HCT116 (cell line): Measurements from ENCODE around the gene BMP7.

Experiments
- CEBPB ChIP-seq: IDR thresholded peaks from 2 replicates; pipeline ENCODE4 v1.6.1; 2012; ENCODE audit warnings: low read depth
- CTCF ChIP-seq, 3 experiments: fragments of 200-600 bp in 1 of 3; sonication (generic) in 1 of 3; IDR thresholded peaks in 2 of 3; conservative IDR thresholded peaks in 1 of 3; 2 replicates each; pipeline ENCODE4 v1.5.1; 2012 to 2017; ENCODE audit warnings: low read depth in 2 of 3, low read length in 2 of 3, antibody characterized with exemption in 1 of 3, borderline replicate concordance in 1 of 3, control low read depth in 1 of 3, mild to moderate bottlenecking in 1 of 3, mixed read lengths in 1 of 3, mixed run types in 1 of 3, moderate library complexity in 1 of 3; ENCODE audit not compliant: insufficient read depth in 1 of 3
- EGR1 ChIP-seq: IDR thresholded peaks from 2 replicates; pipeline ENCODE4 v1.6.1; 2012; ENCODE audit warnings: low read depth
- EZH2 ChIP-seq: fragments of 200-600 bp; sonication (generic); IDR thresholded peaks from 2 replicates; pipeline ENCODE4 v1.6.1; 2017; ENCODE audit warnings: antibody characterized with exemption, mixed run types
- POLR2A ChIP-seq: IDR thresholded peaks from 2 replicates; pipeline ENCODE4 v1.7.0; 2011; ENCODE audit warnings: borderline replicate concordance; ENCODE audit not compliant: insufficient read depth, insufficient read length; ENCODE audit errors: extremely low read depth
- POLR2AphosphoS5 ChIP-seq: IDR thresholded peaks from 2 replicates; pipeline ENCODE4 v1.6.1; 2011; ENCODE audit warnings: mild to moderate bottlenecking, low read depth, low read length, moderate library complexity
- RAD21 ChIP-seq: IDR thresholded peaks from 2 replicates; pipeline ENCODE4 v1.6.1; 2012; ENCODE audit warnings: low read depth, mild to moderate bottlenecking
- TCF7L2 ChIP-seq: IDR thresholded peaks from 2 replicates; pipeline ENCODE4 v1.7.0; 2011; ENCODE audit warnings: borderline replicate concordance, inconsistent platforms; ENCODE audit not compliant: insufficient read depth, insufficient read length; ENCODE audit errors: extremely low read depth
- ZFX ChIP-seq: fragments of 450-650 bp; IDR thresholded peaks from 2 replicates; pipeline ENCODE4 v1.6.1; 2017

- TF ChIP-seq CTCF (IDR thresholded peaks at IDR 0.05 in 2 of 3, conservative IDR thresholded peaks at IDR 0.05 in 1 of 3; ENCODE audit: borderline replicate concordance in 1 of 3, insufficient read depth in 1 of 3, low read depth in 2 of 3, low read length in 2 of 3) (no peak), CEBPB (no peak), ZFX (no peak), EZH2 (no peak), POLR2AphosphoS5 (no peak), RAD21 (no peak), POLR2A (no peak), EGR1 (no peak), TCF7L2 (no peak)
Measured at GRCh38 chr20:57313951-57314350, 47.5 kb upstream of the BMP7 start.
